Effector memory CD4-positive, alpha-beta T cell (primary cell): Measurements from ENCODE around the gene CCDC97.

ENCODE experiments used
- DNase-seq, 3 donors: peaks; one replicate each; pipeline ENCODE4 v3.0.0-alpha.2; 2020
- H3K27ac ChIP-seq: 2 replicates; pipeline ENCODE4 v1.7.0; 2013; ENCODE audit warnings: mild to moderate bottlenecking, low read length, moderate library complexity; ENCODE audit not compliant: insufficient read depth, poor library complexity, severe bottlenecking
- H3K27me3 ChIP-seq: replicated peaks from 2 replicates; pipeline ENCODE4 v1.7.0; 2013; ENCODE audit warnings: mild to moderate bottlenecking, low read length; ENCODE audit not compliant: insufficient read depth, control insufficient read depth, poor library complexity, severe bottlenecking
- H3K36me3 ChIP-seq: 2 replicates; pipeline ENCODE4 v1.7.0; 2013; ENCODE audit warnings: mild to moderate bottlenecking, low read length, moderate library complexity; ENCODE audit not compliant: control insufficient read depth, insufficient read depth
- H3K4me1 ChIP-seq: 2 replicates; pipeline ENCODE4 v1.7.0; 2013; ENCODE audit warnings: low read length, mild to moderate bottlenecking; ENCODE audit not compliant: control insufficient read depth, insufficient read depth, poor library complexity, severe bottlenecking
- H3K4me3 ChIP-seq: 2 replicates; pipeline ENCODE4 v1.7.0; 2013; ENCODE audit warnings: low read length, low read depth, mild to moderate bottlenecking; ENCODE audit not compliant: insufficient read depth, poor library complexity, severe bottlenecking
- H3K9me3 ChIP-seq: 2 replicates; pipeline ENCODE4 v1.7.0; 2013; ENCODE audit warnings: mild to moderate bottlenecking, low read length, moderate library complexity; ENCODE audit not compliant: control insufficient read depth

The CCDC97 gene

DNA sequence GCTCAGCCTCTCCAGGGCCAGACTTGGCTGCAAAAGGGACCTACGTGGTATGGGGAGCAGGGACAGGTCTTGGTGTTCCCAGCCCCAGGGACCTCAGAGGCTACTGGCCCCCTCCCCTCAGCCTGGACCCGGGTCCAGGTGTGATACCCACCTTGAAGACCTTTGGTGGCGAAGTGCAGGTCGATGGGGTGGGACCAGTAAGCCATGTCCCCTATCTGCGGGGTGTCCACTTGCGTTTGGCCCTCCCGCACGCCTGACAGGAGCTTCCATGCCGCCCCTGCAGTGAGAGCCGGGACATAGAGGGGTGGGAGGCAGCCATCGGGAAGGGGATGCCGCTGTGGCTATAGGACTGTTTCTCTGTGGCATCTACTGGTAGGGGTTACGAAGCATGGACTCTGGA lies 47.8 kb downstream of the CCDC97 start:
- H3K27ac ChIP-seq: peak overlapping the region; percentile 59
- no peak for DNase-seq
- no peaks in the 10 kb centered on the region for H3K9me3 ChIP-seq
- H3K36me3 ChIP-seq: no peaks in the 10 kb centered on the region
- peaks cover 52% of the 10 kb centered on the region for H3K4me1 ChIP-seq
- no peaks in the 10 kb centered on the region for H3K27me3 ChIP-seq
- peak overlapping the region; percentile 10 for H3K4me3 ChIP-seq

DNA sequence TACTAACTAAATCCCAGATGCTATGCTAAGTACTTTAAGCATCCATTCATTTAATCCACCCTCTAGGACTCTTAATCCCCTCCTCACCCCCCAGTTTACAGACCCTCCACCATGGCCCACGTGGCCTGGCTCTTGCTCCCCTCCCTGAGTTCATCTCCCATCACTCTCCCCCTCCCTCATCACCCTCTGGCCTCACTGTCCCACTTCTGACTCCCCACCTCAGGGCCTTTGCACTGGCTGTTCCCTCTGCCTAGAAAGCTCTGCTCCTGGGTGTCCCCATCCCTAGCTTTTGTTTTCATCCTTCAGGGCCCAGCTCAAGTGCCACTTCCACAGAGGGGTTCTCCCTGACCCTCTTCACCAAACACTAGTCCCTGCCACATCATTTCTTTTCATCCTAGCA lies 49.8 kb downstream of the CCDC97 start:
- Histone ChIP-seq H3K27ac (no peak overlapping the region), H3K9me3 (no peaks in the 10 kb centered on the region), H3K4me1 (peaks cover 58% of the 10 kb centered on the region), H3K27me3 (no peaks in the 10 kb centered on the region), H3K4me3 (no peak overlapping the region), H3K36me3 (no peaks in the 10 kb centered on the region)
- no peak for DNase-seq

DNA sequence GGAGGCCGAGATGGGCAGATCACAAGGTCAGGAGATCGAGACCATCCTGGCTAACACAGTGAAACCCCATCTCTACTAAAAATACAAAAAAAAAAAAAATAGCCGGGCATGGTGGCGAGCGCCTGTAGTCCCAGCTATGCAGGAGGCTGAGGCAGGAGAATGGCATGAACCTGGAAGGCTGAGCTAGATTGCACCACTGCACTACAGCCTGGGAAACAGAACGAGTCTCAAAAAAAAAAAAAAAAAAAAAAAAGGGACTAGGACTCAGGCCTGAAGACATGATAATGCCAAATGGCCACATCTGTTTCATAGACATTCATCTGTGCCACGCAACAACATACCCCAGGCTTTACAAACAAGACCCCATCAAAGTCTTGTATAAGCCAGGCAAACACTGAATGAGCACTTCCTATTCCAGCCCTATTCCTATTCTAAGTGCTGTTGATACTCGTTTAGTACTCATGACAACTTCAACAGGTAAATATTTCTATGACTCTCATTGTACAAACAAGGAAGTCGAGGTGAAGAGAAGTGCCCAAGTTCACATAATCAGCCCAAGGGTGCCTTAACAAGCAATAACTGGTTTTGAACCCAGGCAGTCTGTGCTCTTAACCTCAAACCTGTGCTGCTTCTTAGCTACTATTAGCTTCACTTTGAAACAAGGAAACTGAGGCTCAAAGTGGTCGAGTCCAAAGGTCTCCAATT lies 52.3 kb downstream of the CCDC97 start:
- H3K4me1 ChIP-seq: peaks cover 35% of the 10 kb centered on the region
- no peaks in the 10 kb centered on the region for H3K9me3 ChIP-seq
- no peak overlapping the region for H3K4me3 ChIP-seq
- H3K27ac ChIP-seq: no peak overlapping the region
- no peaks in the 10 kb centered on the region for H3K36me3 ChIP-seq
- H3K27me3 ChIP-seq: no peaks in the 10 kb centered on the region
- no peak for DNase-seq

DNA sequence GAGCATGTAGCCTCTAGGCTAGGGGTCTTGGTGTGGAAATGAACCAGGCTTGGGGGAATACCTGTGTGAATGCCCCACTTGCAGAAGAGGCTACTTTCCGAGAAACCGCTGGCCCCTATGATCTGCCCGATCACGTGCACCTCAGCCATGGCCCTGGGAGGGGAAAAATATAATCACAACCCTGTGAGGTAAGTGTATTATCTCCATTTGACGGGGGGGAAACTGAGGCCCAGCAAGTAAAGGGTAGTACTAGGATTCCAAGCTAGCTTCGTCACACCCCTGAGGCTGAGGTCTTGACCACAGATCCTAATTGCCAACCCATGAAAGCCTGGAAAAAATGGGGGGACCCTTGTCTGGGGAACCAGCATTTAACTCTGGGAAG lies 53.4 kb downstream of the CCDC97 start:
- Histone ChIP-seq H3K27me3 (no peaks in the 10 kb centered on the region), H3K4me1 (peaks cover 25% of the 10 kb centered on the region), H3K4me3 (peak overlapping the region; percentile 81), H3K9me3 (no peaks in the 10 kb centered on the region), H3K36me3 (no peaks in the 10 kb centered on the region), H3K27ac (peak overlapping the region; percentile 100)
- DNase-seq: no peak

DNA sequence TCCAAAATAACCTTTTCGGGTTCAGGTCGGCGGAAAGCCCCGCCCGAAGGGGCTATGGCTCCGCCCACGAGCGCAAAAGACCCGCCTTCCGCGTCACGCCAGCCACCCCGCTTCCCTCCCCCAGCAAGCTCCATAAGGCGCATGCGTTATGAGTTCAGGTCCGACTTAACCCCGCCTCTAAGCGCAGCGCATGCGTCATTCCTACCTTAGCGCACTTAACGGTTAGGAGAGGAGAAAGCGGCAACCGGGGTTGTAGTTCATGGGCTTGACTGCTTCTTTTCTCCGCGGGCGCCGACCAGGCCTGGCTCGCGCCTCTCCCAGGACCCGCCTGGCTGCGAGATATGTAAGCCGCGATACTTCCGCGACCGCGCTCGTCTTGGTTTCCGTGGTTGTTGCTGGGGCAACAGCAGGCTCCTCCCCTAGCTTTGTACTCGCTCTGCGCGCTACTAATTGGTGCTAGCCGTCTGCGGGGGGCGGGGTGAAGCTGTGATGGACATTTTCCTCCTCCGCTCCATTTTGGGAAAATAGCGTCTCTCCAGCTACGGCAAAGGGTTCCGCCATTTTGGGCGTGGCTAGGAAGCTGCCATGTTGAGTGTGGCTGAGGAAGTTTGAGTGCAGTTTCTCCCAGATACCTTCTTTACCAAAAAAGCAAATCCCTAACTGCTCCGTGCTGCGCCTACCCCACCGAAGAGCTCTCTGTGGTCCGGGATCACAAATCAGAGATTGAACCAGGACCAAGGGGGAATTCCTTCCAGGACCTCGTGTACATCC lies 54.0 kb downstream of the CCDC97 start, which contains the start of gene B9D2:
B9D2 (minus strand) TSS at position 397 of the 771 bp plus-strand sequence. CDS start 630 bp downstream, outside the sequence.
- Histone ChIP-seq H3K27me3 (no peaks in the 10 kb centered on the region), H3K4me3 (peak within 1 kb of the TSS; percentile 81), H3K9me3 (no peaks in the 10 kb centered on the region), H3K4me1 (peaks cover 22% of the 10 kb centered on the region), H3K27ac (peak within 1 kb of the TSS; percentile 100), H3K36me3 (no peaks in the 10 kb centered on the region)
- peak; percentile 96 to 97 (median 97) for DNase-seq

DNA sequence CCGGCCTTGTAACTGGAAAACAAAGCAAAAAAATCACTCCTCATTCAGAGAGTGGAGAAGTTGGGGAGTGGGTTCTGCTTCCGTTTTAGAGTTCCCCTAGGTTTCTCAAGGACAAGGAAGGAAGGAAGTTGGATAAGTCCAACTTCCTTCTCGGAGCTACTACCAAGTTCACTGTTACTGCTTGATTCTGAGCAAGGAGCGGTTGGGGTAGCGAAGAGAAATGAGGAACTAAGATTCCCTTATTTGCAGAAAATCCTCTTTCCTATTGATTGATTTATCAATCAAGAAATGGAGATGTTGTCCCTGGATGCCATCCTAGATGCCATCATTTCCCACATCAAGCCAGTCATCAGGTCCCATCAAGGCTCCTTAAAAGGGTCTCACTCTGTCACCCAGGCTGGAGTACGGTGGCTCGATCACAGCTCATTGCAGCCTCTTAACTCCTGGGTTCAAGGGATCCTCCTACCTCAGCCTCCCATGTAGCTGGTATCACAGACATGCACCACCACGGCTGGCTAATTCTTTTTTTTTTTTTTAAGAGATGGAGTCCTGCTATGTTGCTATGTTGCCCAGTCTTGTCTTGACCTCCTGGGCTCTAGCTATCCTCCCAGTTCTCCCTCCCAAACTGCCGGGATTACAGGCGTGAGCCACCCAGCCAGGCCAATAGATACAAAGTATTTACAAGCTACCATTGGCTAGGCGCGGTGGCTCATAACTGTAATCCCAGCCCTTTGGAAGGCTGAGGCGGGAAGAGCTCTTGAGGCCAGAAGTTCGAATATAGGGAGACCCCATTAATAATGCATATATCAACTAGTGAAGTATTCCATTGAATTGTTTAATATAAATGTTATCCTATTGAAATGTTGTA lies 54.8 kb downstream of the CCDC97 start:
- Histone ChIP-seq H3K9me3 (no peaks in the 10 kb centered on the region), H3K36me3 (no peaks in the 10 kb centered on the region), H3K27ac (peak overlapping the region; percentile 100), H3K4me1 (peaks cover 22% of the 10 kb centered on the region), H3K27me3 (no peaks in the 10 kb centered on the region), H3K4me3 (peak overlapping the region; percentile 81)
- DNase-seq: no peak

DNA sequence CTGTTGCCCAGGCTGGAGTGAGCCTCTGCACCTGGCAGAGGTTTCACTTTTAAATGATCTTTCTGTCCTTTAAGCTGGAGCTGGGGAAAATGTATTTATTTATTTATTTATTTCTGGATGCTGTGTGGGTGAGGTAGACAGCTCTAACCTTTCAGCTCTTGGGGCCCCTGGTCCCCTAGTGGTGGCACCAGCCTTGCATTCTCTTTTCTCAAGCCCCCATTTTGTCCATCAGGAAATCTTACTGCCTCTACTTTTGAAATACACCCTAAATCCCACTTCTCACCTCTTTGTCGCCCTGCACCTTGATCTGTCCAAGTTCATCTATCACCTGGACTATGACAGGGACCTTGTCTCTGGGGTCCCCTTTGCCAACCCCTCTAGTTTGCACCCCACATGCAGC lies 56.1 kb downstream of the CCDC97 start:
- Histone ChIP-seq H3K27me3 (no peaks in the 10 kb centered on the region), H3K4me3 (no peak overlapping the region), H3K36me3 (no peaks in the 10 kb centered on the region), H3K27ac (no peak overlapping the region), H3K9me3 (no peaks in the 10 kb centered on the region), H3K4me1 (peaks cover 22% of the 10 kb centered on the region)
- DNase-seq: no peak

DNA sequence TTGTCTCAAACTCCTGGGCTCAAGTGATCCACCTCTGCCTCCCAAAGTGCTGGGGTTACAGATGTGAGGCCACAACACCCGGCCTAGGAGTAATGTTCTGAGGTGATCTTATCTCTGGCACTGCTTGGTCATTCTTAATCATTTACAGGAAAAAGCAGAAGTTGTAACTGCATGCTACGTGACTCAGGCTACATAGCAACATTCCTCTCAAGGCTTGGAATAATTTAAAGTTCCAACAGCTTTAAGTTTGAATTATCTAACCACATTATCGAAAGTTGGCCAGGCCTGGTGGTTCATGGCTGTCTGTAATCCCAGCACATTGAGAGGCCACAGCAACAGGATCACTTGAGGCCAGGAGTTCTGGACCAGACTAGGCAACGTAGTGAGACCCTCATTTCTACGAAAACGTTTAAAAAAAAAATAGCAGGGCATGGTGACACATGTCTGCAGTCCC lies 57.9 kb downstream of the CCDC97 start:
- no peaks in the 10 kb centered on the region for H3K36me3 ChIP-seq
- no peak for DNase-seq
- no peak overlapping the region for H3K27ac ChIP-seq
- H3K9me3 ChIP-seq: no peaks in the 10 kb centered on the region
- no peaks in the 10 kb centered on the region for H3K27me3 ChIP-seq
- peaks cover 16% of the 10 kb centered on the region for H3K4me1 ChIP-seq
- no peak overlapping the region for H3K4me3 ChIP-seq

DNA sequence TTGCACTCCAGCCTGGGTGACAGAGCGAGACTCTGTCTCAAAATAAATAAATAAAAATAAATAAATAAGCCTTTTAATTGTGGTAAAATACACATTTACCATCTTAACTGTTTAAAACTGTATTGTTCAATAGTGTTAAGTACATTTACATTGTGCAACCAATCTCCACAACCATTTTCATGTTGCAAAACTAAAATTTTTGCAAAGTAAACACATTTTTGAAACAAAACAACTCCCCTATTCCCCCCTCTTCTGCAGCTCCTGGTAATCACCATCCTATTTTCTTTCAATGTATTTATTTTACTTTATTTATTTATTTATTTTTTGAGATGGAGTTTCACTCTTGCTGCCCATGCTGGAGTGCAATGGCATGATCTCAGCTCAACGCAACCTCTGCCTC lies 59.8 kb downstream of the CCDC97 start:
- Histone ChIP-seq H3K4me3 (no peak overlapping the region), H3K27me3 (no peaks in the 10 kb centered on the region), H3K27ac (no peak overlapping the region), H3K9me3 (no peaks in the 10 kb centered on the region), H3K4me1 (peaks cover 2% of the 10 kb centered on the region), H3K36me3 (no peaks in the 10 kb centered on the region)
- no peak for DNase-seq
